HG03432 (cell line): ENCODE data around the gene CCBE1.

Experiments
- ATAC-seq: cut with Tn5 transposase; IDR thresholded peaks from one replicate; pipeline ENCODE4 v1.9.1; 2021; ENCODE audit warnings: mild to moderate bottlenecking, moderate library complexity; ENCODE audit not compliant: unreplicated experiment

CCBE1 gene

DNA sequence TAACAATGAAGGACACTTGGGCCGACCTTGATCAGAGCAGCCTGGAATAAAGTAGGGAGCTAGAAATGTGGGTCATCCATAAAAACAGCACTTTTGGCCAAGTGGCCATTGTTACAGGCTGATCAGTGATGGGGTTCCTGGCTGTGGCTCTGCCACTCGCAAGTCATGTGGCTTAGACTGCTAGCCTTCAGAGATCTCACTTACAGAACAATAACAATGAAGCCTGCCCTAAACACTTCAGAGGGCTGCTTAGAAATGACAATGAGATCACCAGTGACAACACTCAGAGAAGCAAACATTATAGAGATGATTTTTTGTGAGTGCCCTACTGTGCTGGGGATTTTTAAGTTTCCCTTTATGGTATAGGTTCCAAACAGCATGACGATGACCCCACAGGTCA is 230.2 kb downstream of the CCBE1 start:
- no peak for ATAC-seq

DNA sequence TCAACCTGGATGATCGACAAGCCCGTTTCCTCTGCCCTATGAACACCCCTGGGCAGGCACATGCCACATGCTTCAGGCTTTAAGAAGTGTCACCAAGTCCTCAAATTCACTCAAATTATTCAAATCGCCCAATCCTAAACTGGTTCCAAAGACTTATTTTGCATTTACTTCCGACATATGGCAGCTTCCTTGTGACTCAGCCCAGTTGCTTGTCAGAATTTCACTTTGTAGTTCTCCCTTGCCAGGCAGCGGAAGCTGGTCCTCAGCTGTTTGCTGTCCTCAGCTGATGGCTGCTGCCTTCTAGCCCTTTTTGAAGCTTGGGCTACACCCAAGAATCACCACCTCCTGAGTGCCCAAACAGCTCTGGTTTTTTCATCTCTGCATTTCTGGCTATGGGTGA is 232.7 kb downstream of the CCBE1 start:
- no peak for ATAC-seq

DNA sequence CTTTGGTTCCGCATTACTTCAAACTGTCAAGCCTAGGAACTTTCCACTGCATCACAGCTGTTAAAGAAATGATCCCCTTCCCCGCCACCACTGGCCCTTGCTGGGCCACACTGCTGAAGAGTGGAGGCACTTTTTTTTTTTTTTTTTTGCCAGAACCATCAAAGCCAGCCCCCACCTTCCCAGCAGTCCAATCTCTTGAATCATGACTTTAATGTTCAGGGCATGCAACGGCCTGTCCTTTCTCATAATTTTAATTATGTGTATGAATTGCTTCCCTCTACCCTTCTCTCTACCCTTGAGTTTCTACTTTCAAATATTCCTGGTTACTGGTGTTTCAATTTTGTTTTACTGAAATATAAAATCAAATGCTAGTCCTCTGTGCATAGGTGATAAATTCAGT is 236.1 kb downstream of the CCBE1 start:
- no peak for ATAC-seq

DNA sequence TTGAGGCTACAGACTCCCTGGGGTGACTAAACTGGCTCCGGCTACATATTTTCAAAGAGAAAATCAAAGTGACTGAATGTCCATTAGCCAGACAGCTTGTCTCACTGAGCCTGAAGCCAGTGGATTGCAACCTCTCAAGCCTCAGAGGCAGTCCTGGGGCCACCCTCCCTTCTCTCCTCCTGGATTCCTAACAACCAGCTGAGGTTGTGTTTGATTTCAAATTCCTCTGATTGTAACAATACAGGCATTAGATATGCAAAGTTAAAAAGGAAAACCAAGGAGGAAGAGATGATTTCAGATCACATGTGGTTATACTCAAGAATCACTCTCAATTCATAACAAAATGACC is 237.2 kb downstream of the CCBE1 start:
- no peak for ATAC-seq

DNA sequence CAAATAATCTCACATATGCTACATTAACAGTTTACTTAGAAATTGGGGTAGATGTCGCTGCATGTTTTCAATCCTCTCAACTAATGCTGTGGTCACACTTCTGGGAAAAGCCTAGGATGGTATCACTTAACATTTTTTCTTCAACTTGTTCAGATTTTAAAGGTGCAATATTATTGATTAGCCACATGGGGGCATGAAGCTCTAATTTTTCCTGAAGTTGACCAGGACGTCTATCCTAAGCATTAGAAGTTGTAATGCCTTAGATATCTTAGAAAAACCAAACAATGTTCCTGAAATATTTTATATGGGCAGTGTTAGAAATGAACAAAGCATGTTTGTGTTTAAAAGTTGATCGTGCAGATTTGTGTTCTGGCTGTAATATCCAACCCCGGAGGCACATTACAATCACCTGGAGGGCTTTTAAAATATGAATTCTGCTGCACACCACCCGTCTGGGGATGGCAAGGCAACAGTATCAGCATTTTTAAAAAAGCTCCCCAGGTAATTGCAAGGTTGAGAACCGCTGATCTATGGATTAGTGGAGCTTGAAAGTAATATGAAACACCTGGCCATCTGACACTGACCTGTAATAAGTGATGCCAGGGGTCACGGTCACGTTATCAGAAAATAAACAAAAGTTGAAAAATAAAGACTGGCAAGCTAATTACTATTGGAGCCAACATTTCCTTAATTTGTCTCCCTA is 237.7 kb downstream of the CCBE1 start:
- no peak for ATAC-seq

DNA sequence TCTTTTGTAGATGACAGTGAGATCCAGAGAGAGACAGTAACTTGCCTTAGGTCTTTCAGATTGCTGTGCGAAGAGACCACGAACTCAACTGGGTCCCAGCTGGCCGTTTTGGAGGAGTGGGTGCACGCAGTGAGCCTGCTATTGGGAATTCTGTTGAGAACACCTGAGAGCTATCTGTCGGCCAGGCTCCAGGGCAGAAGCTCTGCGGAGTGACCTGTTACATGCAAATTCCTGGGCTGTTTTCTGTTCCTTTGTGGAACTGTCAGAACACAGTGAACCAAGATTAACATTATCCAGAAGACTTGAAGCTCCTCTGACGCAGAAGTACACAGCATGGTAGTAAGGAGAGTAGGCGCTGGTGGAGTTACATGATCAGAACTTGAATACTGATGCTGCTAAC is 238.6 kb downstream of the CCBE1 start:
- ATAC-seq: no peak

DNA sequence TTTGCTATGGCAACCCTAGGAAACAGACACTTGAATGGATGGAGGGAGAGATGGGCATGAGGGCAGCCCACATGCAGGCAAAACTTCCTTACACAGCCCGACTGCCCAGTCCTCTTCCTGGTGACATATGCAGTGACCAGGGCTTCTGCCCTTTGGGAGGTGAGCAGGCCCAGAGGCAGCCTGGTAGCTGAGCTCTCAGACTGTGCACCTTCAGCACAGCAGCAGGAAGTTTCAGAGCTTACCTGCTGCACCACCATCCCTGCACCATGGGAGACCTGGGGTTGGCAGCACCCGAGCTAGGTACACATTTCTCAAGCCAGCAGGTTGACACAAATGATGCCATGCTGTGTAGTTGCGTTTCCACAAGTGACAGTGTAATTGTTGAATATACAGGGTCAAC is 240.6 kb downstream of the CCBE1 start:
- no peak for ATAC-seq

DNA sequence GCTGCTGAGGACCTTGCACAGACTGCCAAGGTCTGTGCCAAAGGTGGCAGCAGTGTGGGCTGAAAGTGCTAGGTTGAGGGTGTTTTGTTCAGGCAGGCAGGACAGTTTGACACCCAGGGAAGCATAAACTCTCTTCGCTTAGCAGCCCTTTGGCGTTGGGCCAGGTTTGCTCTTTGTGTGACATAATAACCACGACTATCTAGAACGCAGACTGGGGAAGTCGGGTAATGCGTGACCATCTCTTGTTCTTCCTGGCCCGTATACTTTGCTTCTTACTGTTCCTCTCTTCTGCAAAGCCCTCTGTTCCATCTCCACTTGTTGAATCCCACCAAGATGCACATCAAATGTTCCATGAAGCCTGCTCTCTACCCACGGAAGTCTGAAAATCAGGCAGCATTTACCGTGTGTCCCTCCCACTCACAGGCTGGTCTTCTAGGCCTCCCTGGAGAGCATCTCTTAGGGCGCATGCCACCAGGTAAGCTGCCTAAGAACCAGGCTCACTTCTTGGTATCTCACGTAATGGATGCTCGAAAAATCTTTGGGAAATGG is 241.4 kb downstream of the CCBE1 start:
- no peak for ATAC-seq

DNA sequence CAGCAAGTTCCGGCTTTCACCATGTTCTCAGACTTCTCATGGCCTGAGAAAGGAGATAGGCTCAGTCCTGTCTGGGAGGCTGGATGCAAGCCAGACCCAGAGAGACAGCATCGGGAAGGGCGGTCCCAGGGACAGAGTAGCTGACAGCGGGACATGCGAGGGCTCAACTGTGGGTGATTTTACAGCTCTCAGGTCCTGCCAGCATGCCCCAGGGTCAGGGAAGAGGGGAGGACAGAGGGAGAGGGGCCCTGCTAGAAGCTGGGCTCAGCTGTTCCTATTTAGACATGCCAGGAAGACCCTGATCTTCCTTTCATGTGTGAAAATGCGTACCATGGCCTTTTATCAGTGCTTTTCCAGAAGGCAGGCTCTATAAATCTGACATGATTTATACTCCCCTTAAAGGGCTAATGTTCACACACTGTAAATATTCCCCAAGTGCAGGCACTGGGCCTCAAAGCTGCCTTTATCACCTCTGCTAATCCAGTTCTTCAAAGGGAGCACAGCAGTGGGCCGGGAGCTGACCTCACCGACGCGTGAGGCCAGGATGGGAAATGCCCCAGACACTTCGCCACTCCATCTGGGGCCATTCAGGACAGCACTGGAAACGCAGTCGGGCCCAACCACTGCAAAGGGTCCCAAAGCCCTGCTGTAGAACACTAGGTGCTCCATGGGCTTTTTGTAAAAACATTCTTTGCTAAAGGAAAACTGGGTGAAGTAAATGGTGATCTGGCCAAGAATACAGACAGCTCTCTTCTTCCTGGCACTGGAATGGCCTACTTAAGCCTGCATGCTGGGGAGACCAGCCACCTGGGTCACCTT is 242.1 kb downstream of the CCBE1 start:
- no peak for ATAC-seq

DNA sequence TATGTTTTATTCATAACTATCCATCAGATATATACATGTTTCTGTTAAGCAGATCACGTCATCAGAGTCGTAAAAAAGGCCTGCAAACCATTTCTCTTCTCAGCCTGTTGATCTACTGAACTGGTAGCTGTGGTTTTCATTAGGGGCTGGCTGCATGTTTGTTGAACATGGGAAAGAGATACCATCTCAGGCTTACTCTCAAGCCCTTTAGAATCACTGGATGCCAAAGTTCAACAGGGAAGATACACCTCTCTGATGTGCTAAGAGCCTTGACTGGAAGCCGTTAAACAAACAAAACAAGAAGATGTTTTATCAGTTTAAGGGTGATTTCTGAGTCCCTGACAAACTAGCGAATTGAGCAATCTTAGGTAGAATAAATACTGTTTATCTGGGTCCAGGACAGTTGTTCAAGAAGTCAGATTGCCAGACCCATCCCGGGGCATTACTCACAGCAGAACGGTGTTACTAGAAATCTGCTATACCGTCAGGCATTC is 243.7 kb downstream of the CCBE1 start:
- ATAC-seq: no peak

DNA sequence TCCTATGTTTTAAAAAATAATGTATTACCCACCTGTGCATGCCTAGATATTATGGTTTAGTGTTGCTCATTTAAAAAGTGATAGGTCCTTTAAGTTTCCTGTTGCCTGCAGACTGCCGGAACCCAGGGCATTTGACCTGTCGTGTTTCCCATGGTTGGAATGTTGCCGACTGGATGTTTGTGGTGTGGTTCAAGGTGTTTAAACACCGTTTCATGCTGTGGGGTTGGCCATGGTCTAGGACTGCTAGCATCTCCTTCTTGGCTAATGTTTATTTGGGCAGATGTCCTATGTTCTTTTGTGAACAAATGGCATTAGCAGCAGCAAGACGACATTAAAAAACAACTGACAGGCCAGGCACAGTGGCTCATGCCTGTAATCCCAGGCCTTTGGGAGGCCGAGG is 245.3 kb downstream of the CCBE1 start:
- ATAC-seq: no peak

DNA sequence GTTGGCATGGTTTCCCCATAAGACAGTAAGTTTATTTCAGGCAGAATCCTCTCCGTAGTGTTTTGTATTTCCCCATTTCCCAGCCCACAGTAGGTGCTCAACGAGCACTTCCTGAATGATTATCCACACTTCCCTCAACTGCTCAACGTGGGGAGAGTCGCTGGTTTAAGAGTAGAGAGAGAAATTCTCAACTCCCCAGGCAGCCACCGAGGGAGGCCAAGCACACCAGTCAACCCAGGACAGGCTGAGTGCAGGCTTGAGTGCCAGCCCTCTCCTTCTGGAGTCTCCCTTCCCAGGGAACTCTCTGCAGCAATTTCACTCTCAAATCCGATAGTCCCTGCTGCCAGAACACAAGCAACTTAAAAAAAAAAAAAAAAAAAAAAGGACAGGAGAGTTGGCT is 246.2 kb downstream of the CCBE1 start:
- no peak for ATAC-seq

DNA sequence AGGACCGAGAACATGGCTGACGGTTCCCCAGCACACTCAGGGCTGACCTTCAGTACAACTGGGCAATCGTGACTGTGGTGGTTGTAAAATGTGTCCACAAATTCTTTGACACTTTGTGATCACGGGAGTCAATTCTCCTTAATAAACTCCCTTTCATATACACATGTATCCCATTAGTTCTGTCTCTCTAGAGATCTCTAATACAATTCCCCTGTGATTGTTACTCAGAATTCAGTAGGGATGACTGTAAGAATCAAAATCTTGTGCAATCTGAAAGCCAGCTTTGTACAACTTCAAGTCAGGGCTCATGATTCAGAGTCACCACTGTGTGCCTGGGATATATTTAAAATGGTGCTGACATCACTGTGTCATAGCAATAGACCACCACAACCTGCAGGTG is 248.7 kb downstream of the CCBE1 start:
- ATAC-seq: no peak

DNA sequence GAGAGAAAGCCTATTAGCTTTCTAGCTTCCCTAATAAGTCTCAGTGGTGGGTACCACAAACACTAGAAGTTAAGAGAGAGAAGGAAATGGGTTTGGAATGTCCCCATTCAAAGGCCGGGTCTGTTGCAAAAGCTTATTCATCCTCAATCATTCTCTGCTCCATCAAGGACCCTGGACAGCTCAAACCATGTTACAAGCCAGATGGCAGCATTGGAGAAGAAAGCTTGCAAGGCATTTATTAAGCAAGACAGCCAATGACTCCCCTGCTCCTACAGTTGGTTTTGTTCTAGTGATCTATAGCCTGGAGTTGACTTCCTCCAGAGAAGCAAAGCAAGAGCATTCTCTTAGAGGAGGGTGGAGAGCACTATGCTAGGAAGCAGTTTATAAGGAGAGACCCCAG is 251.2 kb downstream of the CCBE1 start:
- no peak for ATAC-seq

DNA sequence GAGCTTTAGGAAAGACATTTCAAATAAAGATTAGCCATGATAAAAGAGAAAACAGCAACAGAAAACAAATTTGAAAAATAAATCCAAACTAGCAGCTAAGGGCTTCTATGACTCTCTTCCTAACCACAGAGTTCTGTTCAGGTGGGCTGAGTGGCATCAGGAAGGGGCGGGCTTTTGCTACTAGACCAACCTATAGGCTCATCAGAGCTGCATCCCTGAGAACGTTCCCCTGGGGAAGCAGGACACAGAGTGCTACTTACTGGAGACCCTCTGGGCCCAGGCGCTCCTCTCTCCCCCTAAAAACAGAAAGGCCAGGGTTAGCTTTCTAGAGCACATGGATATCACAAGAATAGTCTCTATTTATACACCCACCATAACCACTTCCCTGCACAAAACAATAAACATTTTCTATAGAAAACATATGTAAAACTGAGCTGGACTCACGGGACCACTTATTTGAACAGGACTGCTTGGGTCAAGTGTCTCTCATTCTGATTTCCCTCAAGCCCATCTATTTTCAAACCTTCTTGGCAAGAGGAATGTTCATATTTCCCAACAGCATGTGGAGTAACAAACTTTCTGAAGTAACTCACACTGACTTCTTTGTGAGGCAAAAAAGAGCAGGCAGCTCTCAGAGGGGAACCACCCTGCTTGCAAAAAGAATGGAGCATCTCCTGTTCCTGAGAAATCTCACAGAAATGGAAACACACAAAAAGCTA is 259.2 kb downstream of the CCBE1 start:
- ATAC-seq: no peak

DNA sequence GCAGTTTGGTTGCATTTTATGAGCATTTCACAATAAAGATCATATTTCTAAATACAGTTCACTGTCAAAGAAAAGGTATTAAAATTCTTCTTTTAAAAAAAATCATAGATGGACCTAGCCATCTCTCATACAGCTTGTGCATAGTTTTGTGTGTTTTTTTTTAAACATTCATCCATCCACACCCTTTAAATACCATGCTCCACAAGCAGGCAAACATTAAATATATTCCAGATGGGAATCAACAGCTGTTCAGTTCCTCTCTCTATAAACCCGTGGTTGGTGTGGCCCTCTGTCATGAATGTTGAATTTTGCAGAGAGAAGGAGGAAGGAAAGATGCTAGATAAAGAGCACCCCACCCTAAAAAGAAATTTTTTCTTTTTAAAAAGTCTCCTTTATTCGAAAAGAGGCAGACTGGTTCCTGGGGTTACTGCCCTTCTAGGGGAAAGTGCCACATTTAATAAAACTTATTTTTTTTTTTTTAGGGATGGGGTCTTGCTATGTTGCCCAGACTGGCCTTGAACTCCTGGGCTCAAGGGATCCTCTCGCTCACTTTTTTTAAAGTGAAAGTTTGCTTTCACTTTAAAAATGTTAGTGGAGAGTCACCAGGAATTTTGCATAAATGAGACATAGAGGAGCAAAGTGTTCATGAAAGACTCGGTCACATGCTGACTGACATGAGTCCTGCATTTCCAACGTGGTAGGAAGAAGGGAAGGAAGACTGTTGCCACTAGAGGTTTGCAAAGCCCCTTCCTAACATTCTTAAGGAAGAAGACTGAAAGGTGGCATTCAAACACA is 264.2 kb downstream of the CCBE1 start:
- no peak for ATAC-seq

DNA sequence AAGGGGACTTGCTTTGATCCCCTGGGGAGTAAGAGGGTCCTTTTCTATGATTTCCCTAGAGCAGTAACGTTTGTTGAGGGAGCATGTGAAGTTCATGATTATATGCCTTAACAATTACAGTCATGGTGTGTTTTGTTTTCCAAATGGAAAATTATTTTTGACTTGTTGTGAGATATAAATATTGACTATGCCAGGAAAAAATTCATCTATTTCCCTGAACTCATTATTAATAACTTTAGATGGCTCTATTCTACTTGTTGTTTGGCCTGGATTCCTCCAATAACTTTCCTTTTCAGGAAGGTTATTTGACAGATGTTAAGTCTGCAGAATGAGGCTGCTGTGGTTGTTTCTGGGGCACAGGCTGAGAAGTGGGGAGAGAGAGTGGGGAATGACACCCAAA is 266.1 kb downstream of the CCBE1 start:
- no peak for ATAC-seq

DNA sequence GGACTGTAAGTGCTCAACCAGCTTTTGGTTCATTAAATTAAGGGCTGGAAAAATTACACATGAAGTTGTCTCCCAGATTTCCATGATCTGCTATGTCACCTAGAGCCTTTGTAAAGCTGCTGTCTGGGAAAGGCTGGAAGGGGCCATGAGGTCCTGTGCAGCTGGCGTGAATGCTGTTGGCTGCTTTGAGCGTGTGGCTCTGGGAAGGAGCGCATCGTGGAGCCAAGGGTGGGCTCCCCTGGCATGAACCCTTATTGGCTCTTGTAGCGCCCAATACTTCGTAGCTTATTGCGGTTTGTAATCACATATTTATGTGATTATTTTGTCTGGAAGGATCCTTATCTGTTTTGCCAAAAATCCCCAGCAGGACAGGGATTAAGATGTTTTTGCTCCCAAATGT is 267.6 kb downstream of the CCBE1 start:
- ATAC-seq: no peak

DNA sequence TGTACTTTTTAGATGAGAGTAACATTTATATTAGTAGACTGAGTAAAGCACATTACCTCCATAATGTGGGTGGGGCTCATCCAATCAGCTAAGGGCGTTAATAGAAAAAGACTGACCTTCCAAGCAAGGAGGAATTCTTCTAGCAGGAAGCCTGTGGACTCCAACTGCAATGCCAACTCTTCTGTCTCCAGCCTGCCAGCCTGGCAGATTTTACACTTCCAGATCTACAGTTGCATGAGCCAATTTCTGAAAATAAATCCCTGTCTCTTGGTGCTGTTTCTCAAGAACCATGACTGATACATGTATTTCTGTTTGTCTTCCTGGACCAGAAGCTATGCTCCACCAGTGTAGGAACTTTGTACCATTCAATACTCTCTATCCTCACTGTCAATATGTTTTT is 269.2 kb downstream of the CCBE1 start:
- ATAC-seq: no peak

DNA sequence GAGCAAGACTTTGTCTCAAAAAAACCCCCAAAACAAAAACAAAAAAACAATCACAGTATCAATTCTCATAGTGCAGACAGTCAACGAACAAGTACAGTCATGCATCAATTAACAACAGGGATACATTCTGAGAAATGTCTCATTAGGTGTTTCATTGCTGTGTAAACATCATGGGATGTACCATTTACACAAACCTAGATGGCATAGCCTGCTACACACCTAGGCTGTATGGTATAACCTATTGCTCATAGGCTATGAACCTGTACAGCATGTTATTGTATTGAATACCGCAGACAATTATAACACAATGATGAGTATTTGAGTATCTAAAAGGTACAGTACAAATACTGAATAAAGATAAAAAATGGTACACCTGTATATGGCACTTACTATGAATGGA is 270.4 kb downstream of the CCBE1 start:
- ATAC-seq: no peak

DNA sequence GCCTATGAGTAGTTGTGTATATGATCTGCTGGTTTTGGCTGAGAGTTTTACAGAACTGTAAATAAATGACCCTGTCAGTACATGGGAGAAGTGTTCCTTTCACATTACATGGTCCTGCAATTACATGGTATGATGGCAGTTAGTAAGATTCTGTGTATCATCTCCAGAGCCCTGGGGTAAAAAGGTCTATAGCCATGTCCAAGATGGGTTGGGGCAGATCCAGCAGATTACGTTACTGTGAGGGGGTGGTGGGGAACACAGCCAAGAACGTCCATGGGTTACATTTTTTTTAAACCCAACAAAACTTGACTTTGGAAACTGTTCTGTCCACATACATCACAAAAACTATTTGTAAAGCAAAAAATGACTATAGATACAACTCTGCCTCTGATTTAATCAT is 274.0 kb downstream of the CCBE1 start:
- no peak for ATAC-seq
